AG04450 (cell line): Measurements from ENCODE around the gene PROB1. TPM values are rescaled to one million over a fixed set of nuclear protein-coding genes. Genes with fewer than 3 reads are reported as not detected.

Experiments used
- CTCF ChIA-PET: fragments of 300-600, 350-600 bp; formaldehyde crosslinking; extraction: SDS; loops from one replicate; lab custom pipeline; 2022; ENCODE audit warnings: antibody characterized with exemption, inconsistent platforms; lab: Charles Lee
- POLR2A ChIA-PET: fragments of 350-600 bp; formaldehyde crosslinking; extraction: SDS; loops from one replicate; lab custom pipeline; 2021; ENCODE audit warnings: antibody characterized with exemption, inconsistent platforms; lab: Yijun Ruan, JAX
- DNase-seq: peaks from one replicate; pipeline ENCODE4 v3.0.0-alpha.2; 2011; ENCODE audit warnings: low read depth, low spot score
- H3K27ac ChIP-seq: one replicate; pipeline ENCODE4 v1.5.1; 2012; ENCODE audit warnings: low read depth, low read length, control low read depth
- H3K27me3 ChIP-seq: one replicate; pipeline ENCODE4 v1.6.0; 2012; ENCODE audit warnings: low read length; ENCODE audit not compliant: control insufficient read depth, insufficient read depth
- H3K4me3 ChIP-seq: 2 replicates; pipeline ENCODE4 v1.5.1; 2011; ENCODE audit warnings: mild to moderate bottlenecking, low read depth, low read length, control low read depth
- H3K9me3 ChIP-seq: 2 replicates; pipeline ENCODE4 v1.5.1; 2012; ENCODE audit warnings: low read length; ENCODE audit not compliant: control insufficient read depth, insufficient read depth
- polyA plus RNA-seq: library from polyadenylated mRNA; depleted of rRNA; stranded (reverse); fragments of >200 nt; gene quantifications from 2 replicates; pipeline ENCODE4 v1.2.3, GENCODE V29; 2011; rRNA removed
- TF ChIP-seq, protein P1 (sequence below): IDR thresholded peaks from 2 replicates; pipeline ENCODE4 v1.5.1; 2011; ENCODE audit warnings: low read depth, low read length, control low read depth, inconsistent platforms

PROB1 gene
- polyA plus RNA-seq, 1 experiment, result 0.19 TPM

DNA sequence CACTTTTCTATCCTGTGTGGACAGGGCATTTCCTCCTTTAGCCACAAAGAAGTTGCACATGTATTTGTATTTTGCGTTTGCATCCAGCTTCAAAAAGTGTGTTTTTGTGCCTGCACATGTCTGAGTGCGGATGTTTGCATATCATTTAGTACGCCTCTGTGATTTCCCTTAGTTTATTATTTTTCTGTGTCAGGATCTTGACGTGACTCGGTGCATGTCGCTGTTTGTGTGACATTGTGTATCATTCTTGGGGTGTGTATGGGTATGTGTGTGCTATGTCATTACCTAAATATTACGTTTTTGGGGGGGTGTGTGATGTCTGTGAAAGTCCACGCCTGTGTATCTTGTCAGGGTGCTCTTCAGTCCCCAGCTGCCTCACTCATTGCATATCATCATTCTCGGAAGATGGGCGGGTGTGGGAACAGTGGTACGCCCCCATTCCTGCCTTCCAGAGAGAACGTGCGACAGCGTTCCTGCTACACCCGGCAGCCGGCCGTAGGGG, 53.7 kb downstream of the PROB1 start:
- ChIA-PET POLR2A (interaction anchor here (0.6 to 2.1 kb wide), 10 partner anchors 9 to 766 kb away, joined by 3 to 27 read pairs (median 4); partner anchors contain the start of genes HSPA9, MATR3 and SPATA24), CTCF (interaction anchor here (1.0 to 1.8 kb wide), 6 partner anchors 16 to 69 kb away, joined by 3 to 15 read pairs (median 6); no protein-coding TSS in a partner anchor)
- H3K9me3 ChIP-seq, result no peaks in the 10 kb centered on the region; the same call in 1 of the 2 replicates
- no peak for DNase-seq
- no peaks in the 10 kb centered on the region for H3K27me3 ChIP-seq
- peak overlapping the region; percentile 100 for H3K4me3 ChIP-seq
- TF ChIP-seq, protein P1, sequence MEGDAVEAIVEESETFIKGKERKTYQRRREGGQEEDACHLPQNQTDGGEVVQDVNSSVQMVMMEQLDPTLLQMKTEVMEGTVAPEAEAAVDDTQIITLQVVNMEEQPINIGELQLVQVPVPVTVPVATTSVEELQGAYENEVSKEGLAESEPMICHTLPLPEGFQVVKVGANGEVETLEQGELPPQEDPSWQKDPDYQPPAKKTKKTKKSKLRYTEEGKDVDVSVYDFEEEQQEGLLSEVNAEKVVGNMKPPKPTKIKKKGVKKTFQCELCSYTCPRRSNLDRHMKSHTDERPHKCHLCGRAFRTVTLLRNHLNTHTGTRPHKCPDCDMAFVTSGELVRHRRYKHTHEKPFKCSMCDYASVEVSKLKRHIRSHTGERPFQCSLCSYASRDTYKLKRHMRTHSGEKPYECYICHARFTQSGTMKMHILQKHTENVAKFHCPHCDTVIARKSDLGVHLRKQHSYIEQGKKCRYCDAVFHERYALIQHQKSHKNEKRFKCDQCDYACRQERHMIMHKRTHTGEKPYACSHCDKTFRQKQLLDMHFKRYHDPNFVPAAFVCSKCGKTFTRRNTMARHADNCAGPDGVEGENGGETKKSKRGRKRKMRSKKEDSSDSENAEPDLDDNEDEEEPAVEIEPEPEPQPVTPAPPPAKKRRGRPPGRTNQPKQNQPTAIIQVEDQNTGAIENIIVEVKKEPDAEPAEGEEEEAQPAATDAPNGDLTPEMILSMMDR, result no peak
- H3K27ac ChIP-seq, result no peak overlapping the region

Other genes with a start within 250 kb of the PROB1 start
- 57.9 and 64.6 TPM in 2 replicates for gene SIL1, start 196.7 kb downstream of the PROB1 start, polyA plus RNA-seq
- gene MATR3, start 101.4 kb downstream of the PROB1 start, polyA plus RNA-seq, result 142 and 166 TPM in 2 replicates
- gene PAIP2, start 53.2 kb downstream of the PROB1 start, polyA plus RNA-seq, result 76.3 and 113 TPM in 2 replicates
- 0.10 TPM in 1 of 2 replicates, not detected in the other for gene SLC23A1, start 11.8 kb downstream of the PROB1 start, polyA plus RNA-seq
- not detected in 2 replicates for gene MZB1, start 5.2 kb downstream of the PROB1 start, polyA plus RNA-seq
- gene SPATA24, start 9.0 kb upstream of the PROB1 start, polyA plus RNA-seq, result 3.5 and 3.9 TPM in 2 replicates
- gene DNAJC18, start 44.4 kb upstream of the PROB1 start, polyA plus RNA-seq, result 12.7 and 17.7 TPM in 2 replicates
- gene ECSCR, start 67.6 kb upstream of the PROB1 start, polyA plus RNA-seq, result 0.82 and 1.1 TPM in 2 replicates
- not detected in 2 replicates for gene SMIM33, start 75.9 kb upstream of the PROB1 start, polyA plus RNA-seq
- 50.6 and 66.9 TPM in 2 replicates for gene STING1, start 87.7 kb upstream of the PROB1 start, polyA plus RNA-seq
- gene UBE2D2, start 166.2 kb upstream of the PROB1 start, polyA plus RNA-seq, result 51.5 and 60.9 TPM in 2 replicates